NCI-H446 (cell line): ENCODE data around the gene OXTR.

ENCODE experiments used
- DNase-seq, 2 experiments: peaks; one replicate each; lab custom pipeline; 2025; lab: John Stamatoyannopoulos, UW

Gene OXTR

GRCh38 chr3:8769088-8769822 is at the start of gene OXTR:
Gene OXTR, minus strand, starts transcription at chr3:8769613. Its CDS starts 1,426 bp downstream, at chr3:8768187.
- DNase-seq = peak in 1 of 2 experiments; percentile 47

- DNase-seq = no peak
Measured at GRCh38 chr3:8817486-8817885, 48.1 kb upstream of the OXTR start.

- no peak for DNase-seq
Measured at GRCh38 chr3:8816106-8816505, 46.7 kb upstream of the OXTR start.

GRCh38 chr3:8813411-8813810 is 44.0 kb upstream of the OXTR start:
- DNase-seq = no peak

- DNase-seq = no peak
Measured at GRCh38 chr3:8810561-8810960, 41.1 kb upstream of the OXTR start.

GRCh38 chr3:8805774-8806173 is 36.4 kb upstream of the OXTR start:
- no peak for DNase-seq

- no peak for DNase-seq
Measured at GRCh38 chr3:8802256-8802655, 32.8 kb upstream of the OXTR start.

- DNase-seq = no peak
Measured at GRCh38 chr3:8800016-8800415, 30.6 kb upstream of the OXTR start.

GRCh38 chr3:8794247-8794646 is 24.8 kb upstream of the OXTR start:
- no peak for DNase-seq

GRCh38 chr3:8793242-8793641 is 23.8 kb upstream of the OXTR start:
- DNase-seq = no peak

- DNase-seq = no peak
Measured at GRCh38 chr3:8790529-8790928, 21.1 kb upstream of the OXTR start.

- DNase-seq = no peak
Measured at GRCh38 chr3:8784676-8785435, 15.4 kb upstream of the OXTR start.

- no peak for DNase-seq
Measured at GRCh38 chr3:8780279-8780678, 10.9 kb upstream of the OXTR start.

- DNase-seq = no peak
Measured at GRCh38 chr3:8778475-8778874, 9.1 kb upstream of the OXTR start.

GRCh38 chr3:8777978-8778267 is 8.5 kb upstream of the OXTR start:
- DNase-seq = no peak

- no peak for DNase-seq
Measured at GRCh38 chr3:8777201-8777977, 8.0 kb upstream of the OXTR start.

- no peak for DNase-seq
Measured at GRCh38 chr3:8776406-8776805, 7.0 kb upstream of the OXTR start.

GRCh38 chr3:8775602-8776001 is 6.2 kb upstream of the OXTR start:
- DNase-seq = no peak

- DNase-seq = no peak
Measured at GRCh38 chr3:8775181-8775580, 5.8 kb upstream of the OXTR start.

- no peak for DNase-seq
Measured at GRCh38 chr3:8773941-8774542, 4.6 kb upstream of the OXTR start.

- no peak for DNase-seq
Measured at GRCh38 chr3:8768364-8769087, 887 bp downstream of the OXTR start.
